Vagina (tissue), 2 donors: ENCODE data around the gene BTG3.

Experiments used
- POLR2A ChIP-seq, 2 donors: fragments of 450-650 bp; IDR thresholded peaks; one replicate each; pipeline ENCODE4 v1.6.1; 2017; ENCODE audit warnings: antibody characterized with exemption in 2 of 2, mild to moderate bottlenecking in 2 of 2, moderate library complexity in 2 of 2
- POLR2AphosphoS5 ChIP-seq, 2 donors: sonication (generic); formaldehyde crosslinking; IDR thresholded peaks; one replicate each; pipeline ENCODE4 v1.9.0; 2017; ENCODE audit warnings: antibody characterized with exemption in 2 of 2, mild to moderate bottlenecking in 2 of 2, low read depth in 1 of 2; ENCODE audit not compliant: insufficient read depth in 1 of 2
- TF ChIP-seq, protein P1 (sequence below), 3 experiments: fragments of 450-650 bp in 2 of 3; fragments of 200-600 bp in 1 of 3; sonication (generic) in 1 of 3; IDR thresholded peaks; one replicate each; pipeline ENCODE4 v1.5.1; 2017 to 2019; ENCODE audit warnings: antibody characterized with exemption in 3 of 3, mild to moderate bottlenecking in 2 of 3, moderate library complexity in 2 of 3

DNA sequence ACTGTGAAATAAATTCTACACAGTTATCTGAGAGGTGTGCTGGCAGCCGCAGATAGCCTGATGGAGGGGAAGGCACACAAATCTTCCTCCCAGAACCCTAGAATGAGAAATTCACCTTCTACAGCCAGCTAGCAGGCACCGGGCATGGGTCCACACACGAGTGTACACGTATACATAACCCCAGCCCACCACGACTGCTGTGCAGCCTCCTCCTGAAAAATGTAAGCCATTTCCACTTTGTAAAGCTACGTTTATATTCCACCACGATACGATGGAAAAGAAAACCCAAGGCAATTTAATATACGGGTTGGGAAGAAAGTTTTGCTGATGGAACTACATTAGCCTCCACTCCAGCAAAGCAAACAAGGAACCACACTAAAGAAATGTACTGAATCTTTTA is 1.8 kb downstream of the BTG3 start:
- TF ChIP-seq, protein P1, sequence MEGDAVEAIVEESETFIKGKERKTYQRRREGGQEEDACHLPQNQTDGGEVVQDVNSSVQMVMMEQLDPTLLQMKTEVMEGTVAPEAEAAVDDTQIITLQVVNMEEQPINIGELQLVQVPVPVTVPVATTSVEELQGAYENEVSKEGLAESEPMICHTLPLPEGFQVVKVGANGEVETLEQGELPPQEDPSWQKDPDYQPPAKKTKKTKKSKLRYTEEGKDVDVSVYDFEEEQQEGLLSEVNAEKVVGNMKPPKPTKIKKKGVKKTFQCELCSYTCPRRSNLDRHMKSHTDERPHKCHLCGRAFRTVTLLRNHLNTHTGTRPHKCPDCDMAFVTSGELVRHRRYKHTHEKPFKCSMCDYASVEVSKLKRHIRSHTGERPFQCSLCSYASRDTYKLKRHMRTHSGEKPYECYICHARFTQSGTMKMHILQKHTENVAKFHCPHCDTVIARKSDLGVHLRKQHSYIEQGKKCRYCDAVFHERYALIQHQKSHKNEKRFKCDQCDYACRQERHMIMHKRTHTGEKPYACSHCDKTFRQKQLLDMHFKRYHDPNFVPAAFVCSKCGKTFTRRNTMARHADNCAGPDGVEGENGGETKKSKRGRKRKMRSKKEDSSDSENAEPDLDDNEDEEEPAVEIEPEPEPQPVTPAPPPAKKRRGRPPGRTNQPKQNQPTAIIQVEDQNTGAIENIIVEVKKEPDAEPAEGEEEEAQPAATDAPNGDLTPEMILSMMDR (IDR thresholded peaks at IDR 0.05), result no peak
- TF ChIP-seq POLR2AphosphoS5 (IDR thresholded peaks at IDR 0.05; ENCODE audit: insufficient read depth in 1 of 2, low read depth in 1 of 2) (no peak), POLR2A (IDR thresholded peaks at IDR 0.05) (no peak)
